ENCODE measurements around the gene PPP2R5C.

DNA sequence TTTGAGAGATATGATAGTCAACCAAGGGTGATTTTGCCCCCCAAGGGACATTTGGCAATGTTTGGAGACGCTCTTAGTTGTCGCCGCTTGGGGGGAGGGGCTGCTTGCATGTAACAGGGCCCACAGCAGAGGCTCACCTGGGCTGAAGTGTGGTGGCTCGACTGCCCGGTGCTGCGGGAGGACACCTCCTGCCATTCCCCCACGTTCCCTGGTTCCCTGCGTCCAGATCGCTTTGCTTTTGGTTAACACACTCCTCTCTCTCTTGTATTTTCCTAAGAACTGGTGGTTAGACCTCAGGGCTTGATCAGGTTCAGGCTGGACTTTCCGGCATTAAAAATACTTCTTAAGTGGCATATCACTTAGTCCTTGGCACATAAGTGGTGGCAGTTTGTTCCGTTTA, 18.9 kb downstream of the PPP2R5C start:
- TF ChIP-seq CTCF (tag by site-specific recombination; IDR thresholded peaks at IDR 0.05) (no peak), ZNF274 (IDR thresholded peaks at IDR 0.05; ENCODE audit: low read length) (no peak), ZNF274 (tag by site-specific recombination; IDR thresholded peaks at IDR 0.05; ENCODE audit: borderline replicate concordance) (no peak), ATF2 (tag by site-specific recombination; IDR thresholded peaks at IDR 0.05; ENCODE audit: low read depth) (no peak), ZNF24 (tag by site-specific recombination; IDR thresholded peaks at IDR 0.05) (no peak), ZNF510 (tag by site-specific recombination; IDR thresholded peaks at IDR 0.05; ENCODE audit: insufficient replicate concordance) (no peak)
- TF ChIP-seq, protein P1, sequence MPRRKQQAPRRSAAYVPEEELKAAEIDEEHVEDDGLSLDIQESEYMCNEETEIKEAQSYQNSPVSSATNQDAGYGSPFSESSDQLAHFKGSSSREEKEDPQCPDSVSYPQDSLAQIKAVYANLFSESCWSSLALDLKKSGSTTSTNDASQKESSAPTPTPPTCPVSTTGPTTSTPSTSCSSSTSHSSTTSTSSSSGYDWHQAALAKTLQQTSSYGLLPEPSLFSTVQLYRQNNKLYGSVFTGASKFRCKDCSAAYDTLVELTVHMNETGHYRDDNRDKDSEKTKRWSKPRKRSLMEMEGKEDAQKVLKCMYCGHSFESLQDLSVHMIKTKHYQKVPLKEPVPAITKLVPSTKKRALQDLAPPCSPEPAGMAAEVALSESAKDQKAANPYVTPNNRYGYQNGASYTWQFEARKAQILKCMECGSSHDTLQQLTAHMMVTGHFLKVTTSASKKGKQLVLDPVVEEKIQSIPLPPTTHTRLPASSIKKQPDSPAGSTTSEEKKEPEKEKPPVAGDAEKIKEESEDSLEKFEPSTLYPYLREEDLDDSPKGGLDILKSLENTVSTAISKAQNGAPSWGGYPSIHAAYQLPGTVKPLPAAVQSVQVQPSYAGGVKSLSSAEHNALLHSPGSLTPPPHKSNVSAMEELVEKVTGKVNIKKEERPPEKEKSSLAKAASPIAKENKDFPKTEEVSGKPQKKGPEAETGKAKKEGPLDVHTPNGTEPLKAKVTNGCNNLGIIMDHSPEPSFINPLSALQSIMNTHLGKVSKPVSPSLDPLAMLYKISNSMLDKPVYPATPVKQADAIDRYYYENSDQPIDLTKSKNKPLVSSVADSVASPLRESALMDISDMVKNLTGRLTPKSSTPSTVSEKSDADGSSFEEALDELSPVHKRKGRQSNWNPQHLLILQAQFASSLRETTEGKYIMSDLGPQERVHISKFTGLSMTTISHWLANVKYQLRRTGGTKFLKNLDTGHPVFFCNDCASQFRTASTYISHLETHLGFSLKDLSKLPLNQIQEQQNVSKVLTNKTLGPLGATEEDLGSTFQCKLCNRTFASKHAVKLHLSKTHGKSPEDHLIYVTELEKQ (tag by site-specific recombination; IDR thresholded peaks at IDR 0.05; ENCODE audit: borderline replicate concordance), result no peak
- TF ChIP-seq, protein P2, sequence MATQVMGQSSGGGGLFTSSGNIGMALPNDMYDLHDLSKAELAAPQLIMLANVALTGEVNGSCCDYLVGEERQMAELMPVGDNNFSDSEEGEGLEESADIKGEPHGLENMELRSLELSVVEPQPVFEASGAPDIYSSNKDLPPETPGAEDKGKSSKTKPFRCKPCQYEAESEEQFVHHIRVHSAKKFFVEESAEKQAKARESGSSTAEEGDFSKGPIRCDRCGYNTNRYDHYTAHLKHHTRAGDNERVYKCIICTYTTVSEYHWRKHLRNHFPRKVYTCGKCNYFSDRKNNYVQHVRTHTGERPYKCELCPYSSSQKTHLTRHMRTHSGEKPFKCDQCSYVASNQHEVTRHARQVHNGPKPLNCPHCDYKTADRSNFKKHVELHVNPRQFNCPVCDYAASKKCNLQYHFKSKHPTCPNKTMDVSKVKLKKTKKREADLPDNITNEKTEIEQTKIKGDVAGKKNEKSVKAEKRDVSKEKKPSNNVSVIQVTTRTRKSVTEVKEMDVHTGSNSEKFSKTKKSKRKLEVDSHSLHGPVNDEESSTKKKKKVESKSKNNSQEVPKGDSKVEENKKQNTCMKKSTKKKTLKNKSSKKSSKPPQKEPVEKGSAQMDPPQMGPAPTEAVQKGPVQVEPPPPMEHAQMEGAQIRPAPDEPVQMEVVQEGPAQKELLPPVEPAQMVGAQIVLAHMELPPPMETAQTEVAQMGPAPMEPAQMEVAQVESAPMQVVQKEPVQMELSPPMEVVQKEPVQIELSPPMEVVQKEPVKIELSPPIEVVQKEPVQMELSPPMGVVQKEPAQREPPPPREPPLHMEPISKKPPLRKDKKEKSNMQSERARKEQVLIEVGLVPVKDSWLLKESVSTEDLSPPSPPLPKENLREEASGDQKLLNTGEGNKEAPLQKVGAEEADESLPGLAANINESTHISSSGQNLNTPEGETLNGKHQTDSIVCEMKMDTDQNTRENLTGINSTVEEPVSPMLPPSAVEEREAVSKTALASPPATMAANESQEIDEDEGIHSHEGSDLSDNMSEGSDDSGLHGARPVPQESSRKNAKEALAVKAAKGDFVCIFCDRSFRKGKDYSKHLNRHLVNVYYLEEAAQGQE (tag by site-specific recombination; IDR thresholded peaks at IDR 0.05), result no peak
- TF ChIP-seq, protein P3, sequence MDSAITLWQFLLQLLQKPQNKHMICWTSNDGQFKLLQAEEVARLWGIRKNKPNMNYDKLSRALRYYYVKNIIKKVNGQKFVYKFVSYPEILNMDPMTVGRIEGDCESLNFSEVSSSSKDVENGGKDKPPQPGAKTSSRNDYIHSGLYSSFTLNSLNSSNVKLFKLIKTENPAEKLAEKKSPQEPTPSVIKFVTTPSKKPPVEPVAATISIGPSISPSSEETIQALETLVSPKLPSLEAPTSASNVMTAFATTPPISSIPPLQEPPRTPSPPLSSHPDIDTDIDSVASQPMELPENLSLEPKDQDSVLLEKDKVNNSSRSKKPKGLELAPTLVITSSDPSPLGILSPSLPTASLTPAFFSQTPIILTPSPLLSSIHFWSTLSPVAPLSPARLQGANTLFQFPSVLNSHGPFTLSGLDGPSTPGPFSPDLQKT (IDR thresholded peaks at IDR 0.05; ENCODE audit: borderline replicate concordance, low read depth, low read length), result no peak

All from HEK293 (cell line).